K562 (cell line): ENCODE results near the gene BTBD10. TPM values are rescaled to one million over a fixed set of nuclear protein-coding genes. Genes with fewer than 3 reads are reported as not detected.

ENCODE experiments used
- ATAC-seq: fragments of 200-7000 bp; cut with Tn5 transposase; 3 replicates; pipeline ENCODE4 v1.9.1; 2020; ENCODE audit warnings: moderate library complexity
- BruUV-seq: library from RNA; stranded (reverse); fragments of 400-500 nt; replicated peaks from 2 replicates; lab custom pipeline; 2021; lab: Mats Ljungman, UMichigan
- CTCF ChIA-PET: fragments of 300-600 bp; formaldehyde crosslinking; extraction: SDS; loops from one replicate; lab custom pipeline; 2021; ENCODE audit warnings: low intra/inter-chr PET ratio; lab: Yijun Ruan, JAX
- POLR2A ChIA-PET: fragments of 300-600, 350-650 bp; sonication (Branson Sonifier 250); formaldehyde crosslinking; extraction: SDS; loops from one replicate; lab custom pipeline; 2021; ENCODE audit warnings: antibody characterized with exemption, inconsistent platforms; lab: Yijun Ruan, JAX
- DNase-seq, 4 experiments: peaks; one replicate each; pipeline versions ENCODE4 v3.0.0 to v3.0.0-alpha.2; 2011 to 2018; ENCODE audit warnings: low spot score in 3 of 4, mixed read lengths in 3 of 4; ENCODE audit errors: extremely low read depth in 1 of 4
- FAIRE-seq: peaks from 2 replicates; lab custom pipeline; 2011; peaks lifted over from hg19 to GRCh38; lab: Jason Lieb, UNC
- H2AFZ ChIP-seq: 2 replicates; pipeline ENCODE4 v1.6.0; 2011; ENCODE audit warnings: low read depth, low read length, control low read depth, inconsistent platforms
- H3K27ac ChIP-seq: fragments of 200-600 bp; 3 replicates; pipeline ENCODE4 v1.8.0; 2011; ENCODE audit warnings: low read depth, mild to moderate bottlenecking, control low read depth, inconsistent platforms, low read length, moderate library complexity, mixed read lengths; ENCODE audit errors: extremely low read depth
- H3K27me3 ChIP-seq, 2 experiments: fragments of 300-600 bp in 1 of 2; 2 replicates in 1 of 2; 3 replicates in 1 of 2; pipeline versions ENCODE4 v1.6.0 to v1.8.0; 2011; ENCODE audit warnings: inconsistent platforms in 2 of 2, low read length in 2 of 2, mild to moderate bottlenecking in 1 of 2, mixed read lengths in 1 of 2, moderate library complexity in 1 of 2; ENCODE audit not compliant: control insufficient read depth in 2 of 2, insufficient read depth in 2 of 2
- H3K36me3 ChIP-seq: fragments of 300-600 bp; 3 replicates; pipeline ENCODE4 v1.8.0; 2011; ENCODE audit warnings: mild to moderate bottlenecking, low read length, inconsistent platforms; ENCODE audit not compliant: control insufficient read depth, insufficient read depth
- H3K4me1 ChIP-seq, 2 experiments: fragments of 200-600 bp in 1 of 2; replicated peaks in 1 of 2; 2 replicates in 1 of 2; 3 replicates in 1 of 2; pipeline versions ENCODE4 v1.5.1 to v1.8.0; 2011; ENCODE audit warnings: inconsistent platforms in 2 of 2, low read length in 2 of 2, mild to moderate bottlenecking in 1 of 2, mixed read lengths in 1 of 2, moderate library complexity in 1 of 2; ENCODE audit not compliant: control insufficient read depth in 2 of 2, insufficient read depth in 2 of 2
- H3K4me2 ChIP-seq: 2 replicates; pipeline ENCODE4 v1.6.1; 2011; ENCODE audit warnings: low read length, control low read depth, inconsistent platforms, mixed read lengths; ENCODE audit not compliant: insufficient read depth
- H3K4me3 ChIP-seq: fragments of 200-600 bp; sonication (generic), shearing (Covaris generic); 2 replicates; pipeline ENCODE4 v1.5.1; 2016; ENCODE audit warnings: control low read depth, inconsistent platforms
- H3K79me2 ChIP-seq: fragments of 200-600 bp; 3 replicates; pipeline ENCODE4 v1.8.0; 2011; ENCODE audit warnings: low read length, inconsistent platforms; ENCODE audit not compliant: control insufficient read depth, insufficient read depth
- H3K9ac ChIP-seq, 2 experiments: 2 replicates each; pipeline versions ENCODE4 v1.6.0 to v1.6.1; 2011; ENCODE audit warnings: low read depth in 2 of 2, low read length in 2 of 2, control low read depth in 1 of 2, inconsistent platforms in 1 of 2, mild to moderate bottlenecking in 1 of 2, mixed read lengths in 1 of 2; ENCODE audit not compliant: insufficient read depth in 1 of 2
- H3K9me1 ChIP-seq: one replicate; pipeline ENCODE4 v1.6.0; 2011; ENCODE audit warnings: inconsistent platforms, mild to moderate bottlenecking, low read length, moderate library complexity; ENCODE audit not compliant: control insufficient read depth, insufficient read depth
- H3K9me3 ChIP-seq: replicated peaks from 2 replicates; pipeline ENCODE4 v1.5.1; 2011; ENCODE audit warnings: low read depth, low read length, inconsistent platforms; ENCODE audit not compliant: control insufficient read depth, insufficient read depth
- H4K20me1 ChIP-seq: replicated peaks from 2 replicates; pipeline ENCODE4 v1.6.1; 2011; ENCODE audit warnings: low read length, inconsistent platforms, mixed read lengths; ENCODE audit not compliant: control insufficient read depth, insufficient read depth
- CBX8 ChIP-seq: fragments of 200-600 bp; sonication (generic); IDR thresholded peaks from 2 replicates; pipeline ENCODE4 v1.6.1; 2012; ENCODE audit warnings: borderline replicate concordance, mixed run types, low read depth, mild to moderate bottlenecking, moderate library complexity, mixed read lengths, low read length, control low read depth, inconsistent platforms; ENCODE audit not compliant: poor library complexity, severe bottlenecking; ENCODE audit errors: extremely low read depth
- E2F3 ChIP-seq: fragments of 250-450 bp; sonication (Bioruptor Pico); IDR thresholded peaks from 2 replicates; pipeline ENCODE4 v1.4.0; 2020; ENCODE audit warnings: mild to moderate bottlenecking
- FOXJ2 ChIP-seq: fragments of 200-800 bp; sonication (Bioruptor generic); IDR thresholded peaks from 2 replicates; pipeline ENCODE4 v1.6.1; 2016; ENCODE audit warnings: missing genetic modification characterization, missing compliant biosample characterization
- PHF21A ChIP-seq: fragments of 450-650 bp; IDR thresholded peaks from 2 replicates; pipeline ENCODE4 v1.6.1; 2017; ENCODE audit warnings: low read depth, borderline replicate concordance
- STAT5B ChIP-seq: fragments of 250-450 bp; sonication (Bioruptor Pico); IDR thresholded peaks from 2 replicates; pipeline ENCODE4 v1.8.0; 2021; ENCODE audit warnings: mild to moderate bottlenecking, inconsistent platforms
- ZNF12 ChIP-seq: sonication (generic); formaldehyde crosslinking; IDR thresholded peaks from 2 replicates; pipeline ENCODE4 v1.4.0; 2020; ENCODE audit warnings: mild to moderate bottlenecking, missing genetic modification reagents
- WGBS: fragments of 100-300 bp; shearing (Covaris generic); methylation state at CpG from one replicate; pipeline ENCODE4 v1.1.6; 2016; ENCODE audit warnings: low coverage, mixed read lengths; ENCODE audit not compliant: insufficient coverage; ENCODE audit errors: missing lambda C conversion rate; 5-methylcytosine and 5-hydroxymethylcytosine counted together
- in situ Hi-C: fragments of 300-500 bp; cut with MboI; formaldehyde crosslinking; loops from 4 replicates; pipeline ENCODE4 v1.15.0; 2018; ENCODE audit warnings: inconsistent platforms, mixed read lengths
- intact Hi-C: fragments of 100-400 bp; cut with micrococcal nuclease; formaldehyde crosslinking; loops from 2 replicates; pipeline ENCODE4 v1.14.2; 2022
- polyA plus RNA-seq, 8 experiments: library from polyadenylated mRNA; depleted of rRNA in 4 of 8; stranded (reverse) in 5 of 8; unstranded in 3 of 8; fragments of >200 nt; fragmentation: Nextera tagmentation in 2 of 8; fragmentation: Illumina TruSeq in 1 of 8; extraction: Ambion mirVana in 2 of 8; extraction: Trizol in 1 of 8; gene quantifications; 2 replicates each; pipeline versions ENCODE4 v1.2.1 to v1.2.3, GENCODE V29; 2011 to 2014; ENCODE audit warnings: inconsistent platforms in 1 of 8, missing spikeins in 1 of 8
- total RNA-seq, 7 experiments: library from RNA; depleted of rRNA in 6 of 7; stranded (reverse); fragments of >200 nt in 6 of 7; fragmentation: Illumina TruSeq in 2 of 7; extraction: Trizol in 2 of 7; gene quantifications; 2 replicates each; pipeline versions ENCODE4 v1.2.1 to v1.2.3, GENCODE V29; 2011 to 2021; ENCODE audit warnings: low replicate concordance in 1 of 7
- TF ChIP-seq, protein P1 (sequence below): sonication (generic); formaldehyde crosslinking; IDR thresholded peaks from 2 replicates; pipeline ENCODE4 v1.8.0; 2023; ENCODE audit warnings: missing genetic modification reagents, mild to moderate bottlenecking, borderline replicate concordance
- TF ChIP-seq, protein P2 (sequence below): sonication (generic); formaldehyde crosslinking; IDR thresholded peaks from 2 replicates; pipeline ENCODE4 v1.8.0; 2022; ENCODE audit warnings: mild to moderate bottlenecking, missing genetic modification reagents
- TF ChIP-seq, protein P3 (sequence below): IDR thresholded peaks from 3 replicates; pipeline ENCODE4 v1.6.1; 2011; ENCODE audit warnings: borderline replicate concordance, mild to moderate bottlenecking, moderate library complexity; ENCODE audit not compliant: insufficient read length; ENCODE audit errors: extremely low read depth

The BTBD10 gene
- total and polyA plus RNA-seq, 9 of the 15 experiments (the other 6 are each of a cell fraction or from before 2014, with no cell fraction given), result 11.6 to 22.8 (median 16.3) TPM

DNA sequence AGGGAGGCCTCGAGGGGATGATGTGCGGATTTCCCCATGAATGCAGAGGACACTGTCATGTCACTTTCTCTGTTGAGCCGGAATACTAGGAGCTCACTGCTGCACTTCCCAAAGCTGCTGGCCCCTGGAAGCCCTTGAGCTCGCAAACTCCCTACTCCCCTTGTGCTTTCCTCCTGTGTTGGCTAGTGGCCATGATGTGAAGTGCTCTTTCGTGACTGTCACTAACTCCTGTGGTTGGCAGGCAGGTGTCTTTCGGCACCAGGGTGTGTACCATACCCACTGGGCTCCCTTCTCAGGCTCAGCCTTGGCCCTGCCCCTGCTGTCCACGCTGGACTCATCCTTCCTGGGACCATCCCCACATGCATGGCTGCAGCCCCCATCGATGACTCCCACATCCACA, 86.2 kb downstream of the BTBD10 start (continued):
- TF ChIP-seq, protein P1, sequence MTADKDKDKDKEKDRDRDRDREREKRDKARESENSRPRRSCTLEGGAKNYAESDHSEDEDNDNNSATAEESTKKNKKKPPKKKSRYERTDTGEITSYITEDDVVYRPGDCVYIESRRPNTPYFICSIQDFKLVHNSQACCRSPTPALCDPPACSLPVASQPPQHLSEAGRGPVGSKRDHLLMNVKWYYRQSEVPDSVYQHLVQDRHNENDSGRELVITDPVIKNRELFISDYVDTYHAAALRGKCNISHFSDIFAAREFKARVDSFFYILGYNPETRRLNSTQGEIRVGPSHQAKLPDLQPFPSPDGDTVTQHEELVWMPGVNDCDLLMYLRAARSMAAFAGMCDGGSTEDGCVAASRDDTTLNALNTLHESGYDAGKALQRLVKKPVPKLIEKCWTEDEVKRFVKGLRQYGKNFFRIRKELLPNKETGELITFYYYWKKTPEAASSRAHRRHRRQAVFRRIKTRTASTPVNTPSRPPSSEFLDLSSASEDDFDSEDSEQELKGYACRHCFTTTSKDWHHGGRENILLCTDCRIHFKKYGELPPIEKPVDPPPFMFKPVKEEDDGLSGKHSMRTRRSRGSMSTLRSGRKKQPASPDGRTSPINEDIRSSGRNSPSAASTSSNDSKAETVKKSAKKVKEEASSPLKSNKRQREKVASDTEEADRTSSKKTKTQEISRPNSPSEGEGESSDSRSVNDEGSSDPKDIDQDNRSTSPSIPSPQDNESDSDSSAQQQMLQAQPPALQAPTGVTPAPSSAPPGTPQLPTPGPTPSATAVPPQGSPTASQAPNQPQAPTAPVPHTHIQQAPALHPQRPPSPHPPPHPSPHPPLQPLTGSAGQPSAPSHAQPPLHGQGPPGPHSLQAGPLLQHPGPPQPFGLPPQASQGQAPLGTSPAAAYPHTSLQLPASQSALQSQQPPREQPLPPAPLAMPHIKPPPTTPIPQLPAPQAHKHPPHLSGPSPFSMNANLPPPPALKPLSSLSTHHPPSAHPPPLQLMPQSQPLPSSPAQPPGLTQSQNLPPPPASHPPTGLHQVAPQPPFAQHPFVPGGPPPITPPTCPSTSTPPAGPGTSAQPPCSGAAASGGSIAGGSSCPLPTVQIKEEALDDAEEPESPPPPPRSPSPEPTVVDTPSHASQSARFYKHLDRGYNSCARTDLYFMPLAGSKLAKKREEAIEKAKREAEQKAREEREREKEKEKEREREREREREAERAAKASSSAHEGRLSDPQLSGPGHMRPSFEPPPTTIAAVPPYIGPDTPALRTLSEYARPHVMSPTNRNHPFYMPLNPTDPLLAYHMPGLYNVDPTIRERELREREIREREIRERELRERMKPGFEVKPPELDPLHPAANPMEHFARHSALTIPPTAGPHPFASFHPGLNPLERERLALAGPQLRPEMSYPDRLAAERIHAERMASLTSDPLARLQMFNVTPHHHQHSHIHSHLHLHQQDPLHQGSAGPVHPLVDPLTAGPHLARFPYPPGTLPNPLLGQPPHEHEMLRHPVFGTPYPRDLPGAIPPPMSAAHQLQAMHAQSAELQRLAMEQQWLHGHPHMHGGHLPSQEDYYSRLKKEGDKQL (CRISPR knock-in tag), result no peak
- TF ChIP-seq E2F3 (CRISPR knock-in tag) (no peak), PHF21A (no peak)

DNA sequence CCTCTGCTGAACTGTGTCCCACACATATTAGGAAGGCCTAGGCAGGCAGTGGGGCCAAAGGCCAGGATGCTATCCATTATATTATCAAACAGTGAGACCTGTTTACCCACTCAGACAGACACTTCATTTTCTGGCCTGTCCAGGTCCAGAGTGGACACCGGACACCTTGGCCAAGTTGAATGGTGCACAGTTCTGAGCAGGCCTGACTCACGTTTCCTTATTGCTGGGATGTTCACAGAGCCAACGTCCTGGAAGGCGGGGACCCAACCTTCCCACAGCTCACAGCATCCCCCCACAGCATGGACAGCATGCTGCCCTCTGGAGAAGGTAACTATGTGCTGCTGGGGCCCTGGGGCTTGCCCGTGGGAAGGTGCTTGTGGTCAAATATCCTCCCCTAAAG, 86.6 kb downstream of the BTBD10 start:
- Histone ChIP-seq H3K27me3 (peaks cover 0 to 6% of the 10 kb centered on the region in 2 experiments; a peak in 2 of 5 replicates), H3K4me1 (no peaks in the 10 kb centered on the region), H4K20me1 (no peaks in the 10 kb centered on the region), H3K27ac (no peak overlapping the region), H3K4me2 (no peak overlapping the region), H3K36me3 (no peaks in the 10 kb centered on the region), H3K9me3 (no peaks in the 10 kb centered on the region), H3K4me3 (no peak overlapping the region), H2AFZ (no peak overlapping the region), H3K9ac (no peak overlapping the region), H3K79me2 (no peaks in the 10 kb centered on the region), H3K9me1 (no peaks in the 10 kb centered on the region)
- no peak for FAIRE-seq
- BruUV-seq, result no TSS peak
- ChIA-PET POLR2A (interaction anchor here (0.6 kb wide), 1 partner anchor 1246 kb away, joined by 3 read pairs; no protein-coding TSS in a partner anchor), CTCF (no interaction called here)
- intact Hi-C loops, result no loop called here
- in situ Hi-C loops, result no loop called here
- no peak for ATAC-seq
- 0% methylated on average over 5 of the region's 5 CpGs for WGBS
- no peak for DNase-seq
- TF ChIP-seq, protein P2, sequence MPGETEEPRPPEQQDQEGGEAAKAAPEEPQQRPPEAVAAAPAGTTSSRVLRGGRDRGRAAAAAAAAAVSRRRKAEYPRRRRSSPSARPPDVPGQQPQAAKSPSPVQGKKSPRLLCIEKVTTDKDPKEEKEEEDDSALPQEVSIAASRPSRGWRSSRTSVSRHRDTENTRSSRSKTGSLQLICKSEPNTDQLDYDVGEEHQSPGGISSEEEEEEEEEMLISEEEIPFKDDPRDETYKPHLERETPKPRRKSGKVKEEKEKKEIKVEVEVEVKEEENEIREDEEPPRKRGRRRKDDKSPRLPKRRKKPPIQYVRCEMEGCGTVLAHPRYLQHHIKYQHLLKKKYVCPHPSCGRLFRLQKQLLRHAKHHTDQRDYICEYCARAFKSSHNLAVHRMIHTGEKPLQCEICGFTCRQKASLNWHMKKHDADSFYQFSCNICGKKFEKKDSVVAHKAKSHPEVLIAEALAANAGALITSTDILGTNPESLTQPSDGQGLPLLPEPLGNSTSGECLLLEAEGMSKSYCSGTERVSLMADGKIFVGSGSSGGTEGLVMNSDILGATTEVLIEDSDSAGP (CRISPR knock-in tag), result no peak
- TF ChIP-seq ZNF12 (CRISPR knock-in tag) (no peak), FOXJ2 (tag) (no peak), STAT5B (CRISPR knock-in tag) (no peak), CBX8 (no peak)
- TF ChIP-seq, protein P3, sequence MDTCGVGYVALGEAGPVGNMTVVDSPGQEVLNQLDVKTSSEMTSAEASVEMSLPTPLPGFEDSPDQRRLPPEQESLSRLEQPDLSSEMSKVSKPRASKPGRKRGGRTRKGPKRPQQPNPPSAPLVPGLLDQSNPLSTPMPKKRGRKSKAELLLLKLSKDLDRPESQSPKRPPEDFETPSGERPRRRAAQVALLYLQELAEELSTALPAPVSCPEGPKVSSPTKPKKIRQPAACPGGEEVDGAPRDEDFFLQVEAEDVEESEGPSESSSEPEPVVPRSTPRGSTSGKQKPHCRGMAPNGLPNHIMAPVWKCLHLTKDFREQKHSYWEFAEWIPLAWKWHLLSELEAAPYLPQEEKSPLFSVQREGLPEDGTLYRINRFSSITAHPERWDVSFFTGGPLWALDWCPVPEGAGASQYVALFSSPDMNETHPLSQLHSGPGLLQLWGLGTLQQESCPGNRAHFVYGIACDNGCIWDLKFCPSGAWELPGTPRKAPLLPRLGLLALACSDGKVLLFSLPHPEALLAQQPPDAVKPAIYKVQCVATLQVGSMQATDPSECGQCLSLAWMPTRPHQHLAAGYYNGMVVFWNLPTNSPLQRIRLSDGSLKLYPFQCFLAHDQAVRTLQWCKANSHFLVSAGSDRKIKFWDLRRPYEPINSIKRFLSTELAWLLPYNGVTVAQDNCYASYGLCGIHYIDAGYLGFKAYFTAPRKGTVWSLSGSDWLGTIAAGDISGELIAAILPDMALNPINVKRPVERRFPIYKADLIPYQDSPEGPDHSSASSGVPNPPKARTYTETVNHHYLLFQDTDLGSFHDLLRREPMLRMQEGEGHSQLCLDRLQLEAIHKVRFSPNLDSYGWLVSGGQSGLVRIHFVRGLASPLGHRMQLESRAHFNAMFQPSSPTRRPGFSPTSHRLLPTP, result no peak
